ENCODE results near the gene TOPORS. TPM values are rescaled to one million over a fixed set of nuclear protein-coding genes. Genes with fewer than 3 reads are reported as not detected.
"Not testable (repeated sequence)": the region's sequence is repeated elsewhere in the genome, so short reads cannot be mapped to it uniquely, and the experiment has no call there.

TOPORS gene
- 29.1 and 32.1 TPM in 2 replicates for total RNA-seq (2014; rRNA removed; shearing (Covaris generic))

- Histone ChIP-seq H3K27ac (peak within 1 kb of the TSS; percentile 93), H3K4me1 (no peaks in the 10 kb centered on the region; the same call in 1 of the 2 replicates), H3K4me3 (peak within 1 kb of the TSS; percentile 87), H3K9me3 (replicated peaks) (no peaks in the 10 kb centered on the region), H3K27me3 (no peaks in the 10 kb centered on the region), H3K36me3 (no peaks in the 10 kb centered on the region)
- DNase-seq = peak; percentile 89 to 92
Observed at GRCh38 chr9:32552172-32552872, at the start of gene TOPORS, which contains the start of gene SMIM27. Gene TOPORS (minus strand): TSS chr9:32552586. CDS start chr9:32552436, 150 bp downstream. Gene SMIM27 (plus strand): TSS chr9:32552327. CDS start chr9:32552435, 108 bp downstream.

- not testable (repeated sequence) for H3K4me1 ChIP-seq; H3K9me3 ChIP-seq (replicated peaks); H3K27me3 ChIP-seq; H3K27ac ChIP-seq; H3K4me3 ChIP-seq; H3K36me3 ChIP-seq; DNase-seq
Observed at GRCh38 chr9:32599021-32599420, 46.6 kb upstream of the TOPORS start.

DNA sequence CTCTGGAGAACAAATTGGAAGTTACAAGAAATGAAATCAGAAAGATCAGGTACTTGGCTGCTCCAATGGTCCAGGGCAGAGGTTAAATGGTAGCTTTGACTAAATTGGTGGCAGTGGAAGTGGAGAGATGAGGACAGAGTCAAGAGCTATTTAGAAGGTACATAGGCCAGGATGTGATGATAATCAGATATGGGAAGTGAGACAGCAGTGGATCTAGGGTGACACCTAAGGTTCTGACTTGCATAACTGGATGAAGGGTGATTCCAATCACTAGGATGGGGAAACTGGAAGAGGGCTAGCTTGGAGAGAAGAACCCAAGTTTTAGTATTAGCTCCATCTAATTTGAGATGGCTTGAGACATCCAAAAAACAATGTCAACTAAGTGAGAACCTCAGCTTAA lies 44.5 kb upstream of the TOPORS start:
- no peaks in the 10 kb centered on the region for H3K36me3 ChIP-seq
- DNase-seq = no peak
- no peak overlapping the region for H3K27ac ChIP-seq
- no peaks in the 10 kb centered on the region for H3K9me3 ChIP-seq (replicated peaks)
- H3K4me1 ChIP-seq = no peaks in the 10 kb centered on the region
- no peak overlapping the region for H3K4me3 ChIP-seq
- no peaks in the 10 kb centered on the region for H3K27me3 ChIP-seq

- Histone ChIP-seq H3K9me3 (replicated peaks) (no peaks in the 10 kb centered on the region), H3K4me3 (no peak overlapping the region), H3K27me3 (no peaks in the 10 kb centered on the region), H3K4me1 (no peaks in the 10 kb centered on the region), H3K36me3 (no peaks in the 10 kb centered on the region), H3K27ac (no peak overlapping the region)
- DNase-seq = no peak
Observed at GRCh38 chr9:32596096-32596865, 43.9 kb upstream of the TOPORS start.

DNA sequence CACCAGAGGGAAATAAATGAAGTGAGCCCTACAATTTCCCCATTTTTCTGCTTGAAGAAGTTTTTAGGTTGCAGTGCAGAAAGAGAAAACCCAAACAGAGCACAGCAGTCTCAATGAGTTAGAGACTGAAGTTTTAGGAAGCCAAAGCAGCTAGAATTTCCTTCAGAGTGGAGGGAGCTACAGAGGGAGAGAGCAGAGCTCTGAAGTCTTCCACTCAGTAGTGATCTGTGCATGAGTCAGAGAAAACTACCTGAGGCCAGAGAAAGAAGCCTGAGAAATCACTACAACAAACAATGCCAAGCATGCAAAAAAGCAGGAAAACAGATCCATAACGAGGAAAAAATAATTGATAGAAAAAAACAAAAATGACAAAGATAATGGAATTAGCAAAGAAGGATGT lies 38.5 kb upstream of the TOPORS start:
- no peaks in the 10 kb centered on the region for H3K4me1 ChIP-seq
- no peak overlapping the region for H3K27ac ChIP-seq
- H3K9me3 ChIP-seq (replicated peaks) = no peaks in the 10 kb centered on the region
- H3K4me3 ChIP-seq = no peak overlapping the region
- no peaks in the 10 kb centered on the region for H3K27me3 ChIP-seq
- no peak for DNase-seq
- no peaks in the 10 kb centered on the region for H3K36me3 ChIP-seq

GRCh38 chr9:32590476-32590875 lies 38.1 kb upstream of the TOPORS start:
- no peak overlapping the region for H3K27ac ChIP-seq
- DNase-seq = no peak
- H3K4me3 ChIP-seq = no peak overlapping the region
- H3K4me1 ChIP-seq = no peaks in the 10 kb centered on the region
- no peaks in the 10 kb centered on the region for H3K9me3 ChIP-seq (replicated peaks)
- H3K27me3 ChIP-seq = no peaks in the 10 kb centered on the region
- no peaks in the 10 kb centered on the region for H3K36me3 ChIP-seq

DNA sequence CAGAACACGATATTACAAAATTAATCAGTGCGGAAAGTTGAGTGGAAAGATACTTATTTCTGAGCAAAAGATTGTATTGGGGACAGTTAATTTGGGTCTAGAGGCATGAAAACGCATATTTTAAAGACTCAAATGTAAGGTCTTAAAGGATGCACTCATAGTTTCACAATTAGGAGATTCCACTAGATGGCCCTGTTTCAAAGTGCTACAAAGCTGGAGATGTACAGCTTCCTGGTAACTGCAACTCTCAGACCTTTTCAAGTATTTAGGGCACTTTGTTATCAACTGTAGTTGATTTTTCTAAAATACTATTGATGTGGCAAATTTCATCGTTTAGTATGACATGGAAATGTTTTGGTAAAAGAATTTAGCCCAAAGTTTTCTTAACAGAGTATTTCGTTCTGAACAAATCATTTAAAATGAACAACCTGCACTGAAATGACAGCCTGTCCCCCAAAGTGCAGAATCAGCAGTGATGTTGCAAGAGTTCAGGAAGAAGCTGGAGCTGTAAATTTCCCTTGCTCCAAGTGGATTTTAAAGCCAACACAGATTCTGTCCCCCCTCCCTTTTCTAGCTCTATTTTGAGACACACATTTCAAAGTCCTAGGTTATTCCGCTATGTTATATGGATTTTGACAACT lies 36.8 kb upstream of the TOPORS start:
- Histone ChIP-seq H3K4me1 (no peaks in the 10 kb centered on the region), H3K9me3 (replicated peaks) (no peaks in the 10 kb centered on the region), H3K27ac (no peak overlapping the region), H3K27me3 (no peaks in the 10 kb centered on the region), H3K36me3 (no peaks in the 10 kb centered on the region), H3K4me3 (no peak overlapping the region)
- DNase-seq = peak in 1 of 2 experiments; percentile 46

DNA sequence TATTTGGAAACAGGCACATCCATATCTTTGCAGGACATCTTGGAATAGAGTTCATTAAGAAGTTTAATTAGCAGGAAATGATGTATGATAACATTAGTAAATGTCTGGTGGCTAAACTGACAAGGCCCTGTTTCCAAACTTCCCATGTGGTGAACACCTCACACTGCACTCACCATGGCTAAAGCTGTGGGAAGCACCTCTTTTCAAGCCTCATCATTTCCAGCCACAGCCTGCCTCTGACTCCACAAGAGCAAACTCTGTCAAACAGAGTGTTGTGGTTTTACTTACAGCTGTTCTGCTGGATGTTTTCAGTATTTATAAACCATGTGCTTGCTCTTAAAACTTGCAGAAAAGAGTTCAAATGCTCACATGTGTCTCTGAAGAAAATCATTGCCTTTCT lies 35.5 kb upstream of the TOPORS start:
- Histone ChIP-seq H3K4me3 (no peak overlapping the region), H3K9me3 (replicated peaks) (no peaks in the 10 kb centered on the region), H3K27me3 (no peaks in the 10 kb centered on the region), H3K36me3 (no peaks in the 10 kb centered on the region), H3K4me1 (no peaks in the 10 kb centered on the region), H3K27ac (no peak overlapping the region)
- peak in 1 of 2 experiments; percentile 21 for DNase-seq

GRCh38 chr9:32584784-32585183 lies 32.4 kb upstream of the TOPORS start:
- Histone ChIP-seq H3K27me3 (no peaks in the 10 kb centered on the region), H3K4me1 (no peaks in the 10 kb centered on the region), H3K4me3 (no peak overlapping the region), H3K27ac (no peak overlapping the region), H3K36me3 (no peaks in the 10 kb centered on the region), H3K9me3 (replicated peaks) (no peaks in the 10 kb centered on the region)
- no peak for DNase-seq

- Histone ChIP-seq H3K27me3 (no peaks in the 10 kb centered on the region), H3K4me1 (no peaks in the 10 kb centered on the region), H3K4me3 (no peak overlapping the region), H3K36me3 (no peaks in the 10 kb centered on the region), H3K9me3 (replicated peaks) (no peaks in the 10 kb centered on the region), H3K27ac (no peak overlapping the region)
- DNase-seq = peak; percentile 16 to 63
Observed at GRCh38 chr9:32581512-32582143, 29.2 kb upstream of the TOPORS start.

GRCh38 chr9:32580631-32581300 lies 28.4 kb upstream of the TOPORS start:
- Histone ChIP-seq H3K9me3 (replicated peaks) (no peaks in the 10 kb centered on the region), H3K27me3 (no peaks in the 10 kb centered on the region), H3K4me1 (no peaks in the 10 kb centered on the region), H3K36me3 (no peaks in the 10 kb centered on the region), H3K4me3 (no peak overlapping the region), H3K27ac (no peak overlapping the region)
- no peak for DNase-seq

- no peaks in the 10 kb centered on the region for H3K9me3 ChIP-seq (replicated peaks)
- no peak overlapping the region for H3K4me3 ChIP-seq
- H3K27me3 ChIP-seq = no peaks in the 10 kb centered on the region
- H3K36me3 ChIP-seq = no peaks in the 10 kb centered on the region
- DNase-seq = peak; percentile 33 to 74
- H3K4me1 ChIP-seq = no peaks in the 10 kb centered on the region
- no peak overlapping the region for H3K27ac ChIP-seq
Observed at GRCh38 chr9:32579706-32580331, 27.4 kb upstream of the TOPORS start.

DNA sequence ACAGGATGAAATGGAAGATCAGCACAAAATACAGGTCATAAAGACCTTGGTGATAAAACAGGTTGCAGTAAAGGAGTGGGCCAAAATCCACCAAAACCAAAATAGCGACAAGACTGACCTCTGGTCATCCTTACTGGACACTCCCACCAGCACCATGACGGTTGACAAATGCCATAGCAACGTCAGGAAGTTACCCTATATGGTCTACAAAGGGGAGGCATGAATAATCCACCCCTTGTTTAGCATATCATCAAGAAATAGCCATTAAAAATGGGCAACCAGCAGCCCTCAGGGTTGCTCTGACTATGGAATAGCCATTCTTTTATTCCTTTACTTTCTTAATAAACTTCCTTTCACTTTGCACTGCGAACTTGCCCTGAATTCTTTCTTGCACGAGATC lies 26.6 kb upstream of the TOPORS start:
- H3K36me3 ChIP-seq = no peaks in the 10 kb centered on the region
- no peaks in the 10 kb centered on the region for H3K4me1 ChIP-seq
- DNase-seq = no peak
- H3K27ac ChIP-seq = no peak overlapping the region
- H3K9me3 ChIP-seq (replicated peaks) = no peaks in the 10 kb centered on the region
- no peaks in the 10 kb centered on the region for H3K27me3 ChIP-seq
- H3K4me3 ChIP-seq = no peak overlapping the region

DNA sequence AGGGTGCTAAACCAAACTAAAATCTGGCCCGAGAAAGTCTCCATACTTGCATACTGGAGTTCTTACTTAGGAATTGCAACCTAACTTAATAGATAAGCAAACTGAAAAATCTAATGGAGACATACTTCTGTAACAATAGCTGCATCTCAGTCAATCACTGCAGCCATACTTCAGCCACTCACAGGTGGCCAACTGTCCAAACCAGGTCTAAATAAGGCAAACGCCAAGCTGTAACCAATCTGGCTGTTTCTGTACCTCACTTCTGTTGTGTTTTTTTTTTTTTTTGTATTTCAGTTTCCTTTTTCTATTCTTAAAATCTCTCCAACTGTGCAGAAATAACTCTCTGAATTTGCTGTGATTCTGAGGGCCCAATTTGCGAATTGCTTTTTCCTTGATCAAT lies 24.9 kb upstream of the TOPORS start:
- no peaks in the 10 kb centered on the region for H3K36me3 ChIP-seq
- no peaks in the 10 kb centered on the region for H3K9me3 ChIP-seq (replicated peaks)
- H3K4me3 ChIP-seq = no peak overlapping the region
- no peak overlapping the region for H3K27ac ChIP-seq
- no peaks in the 10 kb centered on the region for H3K27me3 ChIP-seq
- no peak for DNase-seq
- H3K4me1 ChIP-seq = no peaks in the 10 kb centered on the region

All from SJCRH30 (cell line).